ENCODE results near the gene ARHGAP8. TPM values are rescaled to one million over a fixed set of nuclear protein-coding genes. Genes with fewer than 3 reads are reported as not detected.
"Not testable (repeated sequence)": the region's sequence is repeated elsewhere in the genome, so short reads cannot be mapped to it uniquely, and the experiment has no call there.

Gene ARHGAP8
- total RNA-seq, 2 donors from 2014 or later = 2.8 to 4.4 TPM

DNA sequence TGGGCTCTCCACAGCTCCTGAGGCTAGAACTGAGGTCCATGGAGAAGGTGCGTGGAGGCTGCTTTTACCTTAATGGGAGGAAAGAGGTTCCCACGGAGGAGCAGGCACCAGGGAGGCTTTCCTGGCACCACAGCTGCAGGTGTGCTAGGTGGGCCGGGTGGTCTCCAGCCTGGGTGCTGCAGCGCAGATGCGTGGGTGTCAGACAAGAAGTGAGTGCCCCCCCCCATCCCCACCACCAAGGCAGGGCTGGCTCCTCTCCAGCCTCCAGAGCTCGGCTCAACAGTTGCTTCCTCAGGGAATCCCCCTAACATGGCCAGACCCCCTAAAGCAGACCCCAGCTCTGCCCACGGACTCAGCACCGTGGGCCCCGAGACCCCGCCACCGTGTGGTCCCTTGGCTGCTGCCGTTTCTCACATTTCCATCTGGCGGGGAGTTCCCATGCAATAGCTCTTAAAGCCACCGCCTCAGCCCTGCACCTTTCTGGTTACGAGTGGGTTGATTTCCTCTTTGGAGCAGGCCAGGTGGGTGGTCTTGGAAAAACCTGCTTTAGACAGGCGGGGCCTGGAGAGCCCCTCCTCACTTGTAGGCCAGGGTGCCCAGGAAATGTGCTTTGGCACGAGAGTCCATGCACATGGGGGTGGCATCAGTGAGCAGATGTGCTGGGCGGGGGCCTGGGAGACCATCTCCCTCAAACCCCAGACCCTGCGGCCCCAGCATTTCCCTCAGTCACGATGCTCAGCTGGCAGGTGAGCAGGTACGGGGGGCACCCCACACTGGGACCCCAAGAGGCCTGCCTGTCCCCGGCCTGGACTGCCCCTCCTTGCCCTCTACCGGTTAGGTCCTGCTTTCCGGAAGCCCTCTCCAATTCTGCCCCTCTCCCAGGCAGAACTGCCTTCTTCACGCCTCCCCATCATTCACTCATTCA is 93.7 kb downstream of the ARHGAP8 start:
- ATAC-seq (replicated peaks in 1 of 2) = no peak
- Mint-ChIP-seq H3K4me3 (no peak overlapping the region), H3K9me3 (peaks cover 0 to 5% of the 10 kb centered on the region in 2 donors), H3K27ac (no peak overlapping the region), H3K27me3 (ENCODE audit: low read depth) (peaks cover 5% of the 10 kb centered on the region), H3K4me1 (ENCODE audit: low read depth) (no peaks in the 10 kb centered on the region), H3K36me3 (ENCODE audit: insufficient read depth in 2 of 2) (peaks cover 2 to 4% of the 10 kb centered on the region in 2 donors)
- DNase-seq = no peak

DNA sequence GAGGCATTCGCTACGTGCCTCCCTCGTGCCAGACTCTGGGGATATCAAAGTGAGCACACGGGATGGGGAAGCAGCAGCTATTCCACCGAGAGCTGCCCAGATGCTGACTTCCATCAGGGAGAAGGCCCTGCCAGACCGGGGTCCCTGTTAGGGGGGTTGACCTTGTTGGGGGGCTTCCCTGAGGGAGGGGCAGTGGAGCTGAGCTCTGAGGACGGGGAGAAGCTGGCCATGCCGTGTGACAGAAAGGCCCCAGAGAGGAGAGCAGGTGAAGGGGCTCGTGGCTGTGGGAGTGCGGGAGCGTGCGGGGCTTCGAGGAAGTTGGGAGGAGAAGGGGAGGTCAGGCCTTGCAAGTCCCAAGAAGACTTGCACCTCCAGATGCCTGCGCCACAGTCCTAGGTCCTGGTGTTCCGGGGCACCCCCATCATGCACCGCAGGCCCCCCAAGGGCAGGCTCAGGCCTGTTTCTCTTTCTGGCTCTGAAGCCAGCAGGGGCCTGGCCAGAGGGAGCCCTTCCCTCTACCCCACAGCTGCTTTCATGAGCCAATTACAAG is 94.4 kb downstream of the ARHGAP8 start:
- H3K4me1 Mint-ChIP-seq (ENCODE audit: low read depth) = no peaks in the 10 kb centered on the region
- DNase-seq = no peak
- ATAC-seq (replicated peaks in 1 of 2) = no peak
- no peak overlapping the region for H3K4me3 Mint-ChIP-seq
- peaks cover 2 to 4% of the 10 kb centered on the region in 2 donors for H3K36me3 Mint-ChIP-seq (ENCODE audit: insufficient read depth in 2 of 2)
- H3K27me3 Mint-ChIP-seq (ENCODE audit: low read depth) = no peaks in the 10 kb centered on the region
- H3K9me3 Mint-ChIP-seq = peaks cover 0 to 5% of the 10 kb centered on the region in 2 donors
- H3K27ac Mint-ChIP-seq = no peak overlapping the region

DNA sequence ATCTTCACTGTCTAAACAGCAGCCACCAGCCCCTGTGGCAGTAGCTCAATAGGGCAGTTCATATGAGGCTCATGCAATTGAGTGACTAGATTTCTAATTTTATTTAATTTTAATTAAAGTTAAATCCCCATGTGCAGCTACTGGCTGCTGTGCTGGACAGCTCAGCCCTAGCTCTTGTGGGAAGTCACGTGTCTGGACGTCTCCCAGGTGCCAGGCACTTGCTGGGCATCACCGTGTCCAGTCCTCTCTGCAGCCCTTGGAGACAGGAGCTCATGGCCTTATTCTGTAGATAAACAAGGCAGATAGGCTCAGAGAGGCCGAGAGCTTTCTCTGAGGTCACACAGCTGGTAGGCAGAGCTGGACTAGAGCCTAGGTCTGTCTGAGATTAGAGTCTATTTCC is 95.0 kb downstream of the ARHGAP8 start:
- H3K9me3 Mint-ChIP-seq = peaks cover 0 to 5% of the 10 kb centered on the region in 2 donors
- H3K27me3 Mint-ChIP-seq (ENCODE audit: low read depth) = no peaks in the 10 kb centered on the region
- H3K4me3 Mint-ChIP-seq = no peak overlapping the region
- H3K27ac Mint-ChIP-seq = no peak overlapping the region
- no peaks in the 10 kb centered on the region for H3K4me1 Mint-ChIP-seq (ENCODE audit: low read depth)
- DNase-seq (no peak), ATAC-seq (replicated peaks in 1 of 2) (no peak)
- H3K36me3 Mint-ChIP-seq (ENCODE audit: insufficient read depth in 2 of 2) = peaks cover 2 to 4% of the 10 kb centered on the region in 2 donors

DNA sequence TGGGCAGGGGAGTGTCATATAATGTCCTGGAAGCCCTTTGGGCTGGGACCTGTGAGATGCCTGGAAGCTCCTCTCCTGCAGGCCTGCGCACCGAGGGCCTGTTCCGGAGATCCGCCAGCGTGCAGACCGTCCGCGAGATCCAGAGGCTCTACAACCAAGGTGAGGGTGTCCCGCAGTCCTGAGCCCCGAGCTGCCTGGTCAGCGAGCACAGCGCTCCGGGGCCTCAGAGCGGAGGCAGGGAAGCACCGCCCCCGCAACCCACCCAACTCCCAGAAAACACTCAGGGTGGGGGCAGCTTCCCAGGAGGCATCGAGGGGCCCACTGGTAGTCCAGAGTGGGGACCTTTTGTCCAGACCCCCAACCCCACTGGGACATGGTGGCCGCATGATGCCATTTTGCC is 95.5 kb downstream of the ARHGAP8 start:
- Mint-ChIP-seq H3K27ac (no peak overlapping the region), H3K36me3 (ENCODE audit: insufficient read depth in 2 of 2) (peaks cover 2 to 4% of the 10 kb centered on the region in 2 donors), H3K27me3 (ENCODE audit: low read depth) (no peaks in the 10 kb centered on the region), H3K4me3 (no peak overlapping the region), H3K4me1 (ENCODE audit: low read depth) (no peaks in the 10 kb centered on the region), H3K9me3 (peaks cover 0 to 5% of the 10 kb centered on the region in 2 donors)
- ATAC-seq (replicated peaks in 1 of 2) = no peak
- DNase-seq = no peak

DNA sequence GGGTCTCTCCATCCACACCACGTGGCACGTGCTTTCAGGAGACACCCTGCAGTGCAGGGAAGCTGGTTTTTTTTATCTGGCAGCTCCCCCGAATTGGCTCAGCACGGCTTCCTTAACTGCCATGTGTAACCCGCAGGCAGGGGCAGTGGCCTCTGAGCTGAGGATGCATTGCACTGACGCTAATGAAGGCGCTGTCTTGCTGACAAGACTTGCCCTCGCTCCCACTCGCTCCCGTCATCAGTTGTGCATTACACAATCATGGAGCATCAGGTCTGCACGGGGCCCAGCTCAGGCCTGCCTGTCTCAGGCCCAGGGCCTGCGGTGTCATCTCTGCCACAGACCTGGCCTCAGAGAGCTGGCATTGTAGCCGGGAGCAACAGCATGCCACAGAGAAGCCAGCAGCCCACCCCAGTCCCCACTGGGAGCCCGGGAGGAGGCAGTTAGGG is 95.9 kb downstream of the ARHGAP8 start:
- Mint-ChIP-seq H3K27ac (no peak overlapping the region), H3K27me3 (ENCODE audit: low read depth) (no peaks in the 10 kb centered on the region), H3K4me3 (no peak overlapping the region), H3K4me1 (ENCODE audit: low read depth) (no peaks in the 10 kb centered on the region), H3K9me3 (peaks cover 0 to 5% of the 10 kb centered on the region in 2 donors), H3K36me3 (ENCODE audit: insufficient read depth in 2 of 2) (peaks cover 2 to 4% of the 10 kb centered on the region in 2 donors)
- DNase-seq = no peak
- ATAC-seq (replicated peaks in 1 of 2) = no peak

DNA sequence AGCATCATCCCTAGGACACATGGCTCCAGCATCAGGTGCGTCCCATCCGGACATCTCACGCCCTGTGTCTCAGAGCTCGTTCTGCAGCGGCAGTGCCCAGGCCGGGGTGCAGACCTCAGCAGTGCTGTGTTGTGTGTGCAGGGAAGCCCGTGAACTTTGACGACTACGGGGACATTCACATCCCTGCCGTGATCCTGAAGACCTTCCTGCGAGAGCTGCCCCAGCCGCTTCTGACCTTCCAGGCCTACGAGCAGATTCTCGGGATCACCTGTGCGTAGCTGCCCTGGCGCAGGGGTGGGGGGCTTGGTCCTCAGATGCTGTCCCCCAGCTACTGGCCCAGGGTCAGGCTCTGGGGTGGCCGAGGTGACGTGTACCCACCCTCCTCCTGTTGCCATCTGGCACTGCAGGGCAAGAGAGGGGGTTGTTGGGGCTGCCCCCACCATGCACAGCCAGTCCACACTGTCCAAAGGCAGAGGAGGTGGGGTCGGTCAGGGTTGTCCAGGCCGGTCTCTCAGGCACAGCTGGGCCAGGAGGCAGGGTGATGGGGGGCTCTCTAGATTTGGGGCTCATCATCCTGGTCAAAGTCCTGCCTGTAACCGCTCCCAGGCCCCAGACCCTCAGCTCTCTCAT is 96.5 kb downstream of the ARHGAP8 start:
- ATAC-seq (replicated peaks in 1 of 2) = no peak
- H3K9me3 Mint-ChIP-seq = peaks cover 0 to 5% of the 10 kb centered on the region in 2 donors

DNA sequence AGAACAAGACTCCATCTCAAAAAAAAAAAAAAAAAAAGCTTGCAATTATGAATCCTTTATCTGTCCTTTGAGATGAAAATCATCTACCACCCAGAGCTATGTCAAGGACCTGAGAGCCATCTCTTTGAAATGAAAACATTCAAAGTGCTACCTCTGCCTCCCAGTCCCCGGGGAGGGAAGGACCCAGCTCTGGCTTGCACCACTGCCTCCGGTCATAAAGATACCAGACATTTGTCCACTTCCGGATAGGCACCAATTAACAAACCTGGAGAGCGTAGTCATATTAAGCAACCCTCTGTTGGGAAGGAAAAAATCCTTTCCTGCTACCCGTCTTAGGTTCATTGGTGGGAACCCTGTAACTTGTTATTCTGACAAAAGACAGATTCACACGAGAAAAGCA is 98.6 kb downstream of the ARHGAP8 start:
- no peak overlapping the region for H3K4me3 Mint-ChIP-seq
- H3K4me1 Mint-ChIP-seq (ENCODE audit: low read depth) = peaks cover 13% of the 10 kb centered on the region
- no peak for ATAC-seq (replicated peaks in 1 of 2)
- no peak for DNase-seq
- H3K9me3 Mint-ChIP-seq = no peaks in the 10 kb centered on the region
- H3K27me3 Mint-ChIP-seq (ENCODE audit: low read depth) = no peaks in the 10 kb centered on the region
- H3K36me3 Mint-ChIP-seq (ENCODE audit: insufficient read depth in 2 of 2) = peaks cover 0 to 3% of the 10 kb centered on the region in 2 donors
- no peak overlapping the region for H3K27ac Mint-ChIP-seq

More for the DNA sequence above, 96.5 kb downstream of the ARHGAP8 start:
- Mint-ChIP-seq H3K27ac (no peak overlapping the region), H3K4me1 (ENCODE audit: low read depth) (peaks cover 2% of the 10 kb centered on the region), H3K36me3 (ENCODE audit: insufficient read depth in 2 of 2) (peaks cover 2 to 4% of the 10 kb centered on the region in 2 donors), H3K27me3 (ENCODE audit: low read depth) (no peaks in the 10 kb centered on the region), H3K4me3 (no peak overlapping the region)
- DNase-seq = no peak

DNA sequence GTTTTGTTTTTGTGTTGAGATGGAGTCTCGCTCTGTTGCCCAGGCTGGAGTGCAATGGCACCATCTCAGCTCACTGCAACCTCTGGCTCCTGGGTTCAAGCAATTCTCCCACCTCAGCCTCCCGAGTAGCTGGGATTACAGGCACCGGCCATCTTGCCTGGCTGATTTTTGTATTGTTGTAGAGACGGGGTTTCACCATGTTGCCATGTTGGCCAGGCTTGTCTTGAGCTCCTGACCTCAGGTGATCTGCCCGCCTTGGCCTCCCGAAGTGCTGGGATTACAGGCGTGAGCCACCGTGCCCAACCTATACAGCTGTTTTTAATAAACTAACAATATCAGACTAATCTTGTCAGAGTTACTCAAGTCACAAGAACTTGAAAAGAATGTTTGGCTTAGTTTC is 102.3 kb downstream of the ARHGAP8 start:
- Mint-ChIP-seq H3K4me1 (ENCODE audit: low read depth) (peaks cover 13% of the 10 kb centered on the region), H3K27ac (peak overlapping the region; percentile 33)
- H3K9me3 Mint-ChIP-seq; H3K27me3 Mint-ChIP-seq (ENCODE audit: low read depth); DNase-seq; ATAC-seq (replicated peaks in 1 of 2); H3K4me3 Mint-ChIP-seq; H3K36me3 Mint-ChIP-seq (ENCODE audit: insufficient read depth in 2 of 2): not testable (repeated sequence)

DNA sequence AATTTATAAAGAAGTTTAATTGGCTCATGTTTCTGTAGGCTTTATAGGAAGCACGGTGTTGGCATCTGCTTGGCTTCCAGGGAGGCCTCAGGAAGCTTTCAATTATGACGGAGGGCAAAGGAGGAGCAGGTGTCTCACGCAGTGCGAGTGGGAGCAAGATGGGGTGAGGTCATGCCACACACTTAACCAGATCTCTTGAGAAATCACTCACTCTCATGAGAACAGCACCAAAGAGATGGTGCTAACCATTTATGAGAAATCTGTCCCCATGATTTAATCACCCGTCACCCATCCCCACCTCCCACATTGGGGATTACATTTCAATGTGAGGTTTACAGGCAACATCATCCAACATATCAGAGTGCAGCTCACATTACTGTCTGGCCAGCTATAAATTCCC is 103.5 kb downstream of the ARHGAP8 start:
- peaks cover 0 to 4% of the 10 kb centered on the region in 2 donors for H3K36me3 Mint-ChIP-seq (ENCODE audit: insufficient read depth in 2 of 2)
- no peak overlapping the region for H3K4me3 Mint-ChIP-seq
- peak overlapping the region; percentile 67 for H3K27ac Mint-ChIP-seq
- no peaks in the 10 kb centered on the region for H3K9me3 Mint-ChIP-seq
- H3K27me3 Mint-ChIP-seq (ENCODE audit: low read depth) = no peaks in the 10 kb centered on the region
- peaks cover 13% of the 10 kb centered on the region for H3K4me1 Mint-ChIP-seq (ENCODE audit: low read depth)
- peak; percentile 25 to 33 for DNase-seq
- peak; percentile 81 to 87 for ATAC-seq (replicated peaks in 1 of 2)

DNA sequence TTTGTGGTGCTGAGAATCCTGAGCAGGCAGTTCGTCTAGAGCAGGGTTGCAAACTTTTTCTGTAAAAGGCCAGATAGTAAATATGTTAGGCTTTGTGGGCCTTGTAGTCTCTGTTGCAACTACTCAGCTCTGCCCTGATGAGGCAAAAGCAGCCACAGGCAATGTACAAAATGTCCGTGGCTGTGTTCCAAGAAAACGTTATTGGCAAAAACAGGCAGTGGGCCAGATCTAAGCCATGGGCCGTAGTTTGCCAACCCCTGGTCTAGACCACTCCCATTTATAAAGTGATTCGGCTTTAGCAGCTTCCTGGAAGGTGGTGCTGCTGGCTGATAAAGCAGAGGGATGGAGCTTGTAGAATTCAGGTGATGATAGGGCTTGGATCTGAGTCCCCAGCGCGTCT is 106.4 kb downstream of the ARHGAP8 start:
- H3K9me3 Mint-ChIP-seq; H3K27ac Mint-ChIP-seq; H3K27me3 Mint-ChIP-seq (ENCODE audit: low read depth); ATAC-seq (replicated peaks in 1 of 2); H3K4me3 Mint-ChIP-seq; DNase-seq; H3K36me3 Mint-ChIP-seq (ENCODE audit: insufficient read depth in 2 of 2): not testable (repeated sequence)
- H3K4me1 Mint-ChIP-seq (ENCODE audit: low read depth) = peaks cover 11% of the 10 kb centered on the region

DNA sequence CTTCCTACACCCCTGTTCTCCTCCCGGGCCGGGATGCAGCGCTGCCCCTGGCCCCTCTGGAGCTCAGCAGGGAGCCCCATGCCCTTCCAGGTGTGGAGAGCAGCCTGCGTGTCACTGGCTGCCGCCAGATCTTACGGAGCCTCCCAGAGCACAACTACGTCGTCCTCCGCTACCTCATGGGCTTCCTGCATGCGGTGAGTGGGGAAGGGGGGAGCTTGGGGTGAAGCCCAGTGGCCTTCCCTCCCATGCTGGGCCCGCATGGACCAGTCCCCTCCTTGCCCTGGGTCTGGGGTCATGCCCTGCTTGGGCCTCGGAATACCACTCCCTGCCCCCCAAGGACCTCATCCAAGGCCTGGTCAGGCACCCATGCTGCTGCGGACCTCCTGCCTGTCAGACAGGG is 107.3 kb downstream of the ARHGAP8 start:
- Mint-ChIP-seq H3K27ac (no peak overlapping the region), H3K4me1 (ENCODE audit: low read depth) (peaks cover 3% of the 10 kb centered on the region), H3K4me3 (no peak overlapping the region), H3K36me3 (ENCODE audit: insufficient read depth in 2 of 2) (peaks cover 0 to 4% of the 10 kb centered on the region in 2 donors), H3K27me3 (ENCODE audit: low read depth) (no peaks in the 10 kb centered on the region), H3K9me3 (no peaks in the 10 kb centered on the region)
- DNase-seq (no peak), ATAC-seq (replicated peaks in 1 of 2) (no peak)

DNA sequence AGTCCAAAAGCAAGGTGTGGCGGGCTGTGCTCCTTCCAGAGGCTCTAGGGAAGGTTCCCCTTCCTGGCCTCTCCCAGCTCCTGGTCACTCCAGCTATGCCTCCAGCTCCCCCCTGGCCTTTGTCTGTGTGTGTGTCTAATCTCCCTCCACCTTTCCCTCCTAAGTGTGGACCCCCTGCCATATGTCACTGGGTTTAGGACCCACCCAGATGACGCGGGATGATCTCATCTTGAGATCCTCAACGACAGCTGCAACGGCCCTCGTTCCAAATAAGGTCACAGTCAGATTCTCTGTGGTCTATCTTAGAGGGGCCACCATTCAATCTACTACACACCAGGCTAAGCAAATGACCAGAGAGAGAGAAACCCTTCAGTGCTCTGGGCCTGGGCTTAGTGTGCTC is 107.9 kb downstream of the ARHGAP8 start:
- H3K36me3 Mint-ChIP-seq (ENCODE audit: insufficient read depth in 2 of 2) = peaks cover 0 to 4% of the 10 kb centered on the region in 2 donors
- H3K27ac Mint-ChIP-seq = no peak overlapping the region
- no peaks in the 10 kb centered on the region for H3K9me3 Mint-ChIP-seq
- H3K4me1 Mint-ChIP-seq (ENCODE audit: low read depth) = no peaks in the 10 kb centered on the region
- DNase-seq (no peak), ATAC-seq (replicated peaks in 1 of 2) (no peak)
- H3K27me3 Mint-ChIP-seq (ENCODE audit: low read depth) = no peaks in the 10 kb centered on the region
- H3K4me3 Mint-ChIP-seq = no peak overlapping the region

DNA sequence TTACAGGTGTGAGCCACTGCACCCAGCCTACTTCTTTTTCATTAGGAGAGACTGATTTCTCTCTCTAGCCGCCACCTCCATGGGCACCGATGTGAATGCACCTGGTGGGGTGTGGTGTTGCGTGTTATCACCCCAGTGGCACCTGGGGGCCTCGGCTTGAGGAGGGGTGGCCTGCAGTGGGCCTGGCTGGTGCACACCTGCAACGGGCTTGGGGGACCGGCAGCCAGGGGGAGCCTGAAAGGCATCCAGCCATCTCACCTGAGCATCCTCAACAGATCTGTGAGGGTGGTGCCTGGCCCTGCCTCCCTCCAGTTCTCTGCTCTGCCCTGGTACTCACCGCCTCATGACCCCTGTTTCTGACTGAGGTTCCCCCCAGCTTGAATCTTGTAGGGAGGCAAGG is 108.9 kb downstream of the ARHGAP8 start:
- H3K27me3 Mint-ChIP-seq (ENCODE audit: low read depth) = no peaks in the 10 kb centered on the region
- DNase-seq (no peak), ATAC-seq (replicated peaks in 1 of 2) (no peak)
- H3K4me1 Mint-ChIP-seq (ENCODE audit: low read depth) = no peaks in the 10 kb centered on the region
- H3K4me3 Mint-ChIP-seq = no peak overlapping the region
- no peak overlapping the region for H3K27ac Mint-ChIP-seq
- no peaks in the 10 kb centered on the region for H3K36me3 Mint-ChIP-seq (ENCODE audit: insufficient read depth in 2 of 2)
- no peaks in the 10 kb centered on the region for H3K9me3 Mint-ChIP-seq
